Fibroblast of skin of abdomen (primary cell): ENCODE data around the gene MAPK1IP1L.
"Not testable (repeated sequence)": the region's sequence is repeated elsewhere in the genome, so short reads cannot be mapped to it uniquely, and the experiment has no call there.

ENCODE experiments used
- DNase-seq: peaks from one replicate; pipeline ENCODE4 v3.0.0-alpha.2; 2013

The MAPK1IP1L gene

GRCh38 chr14:55057919-55058318, 6.5 kb downstream of the MAPK1IP1L start:
- no peak for DNase-seq

GRCh38 chr14:55059333-55059732, 7.9 kb downstream of the MAPK1IP1L start:
- no peak for DNase-seq

- DNase-seq = no peak
These were observed 11.3 kb downstream of the MAPK1IP1L start for GRCh38 chr14:55062517-55063351.

GRCh38 chr14:55064896-55065295, 13.4 kb downstream of the MAPK1IP1L start:
- DNase-seq = not testable (repeated sequence)

- no peak for DNase-seq
These were observed 14.0 kb downstream of the MAPK1IP1L start for GRCh38 chr14:55065411-55065810.

- DNase-seq = no peak
These were observed 14.8 kb downstream of the MAPK1IP1L start for GRCh38 chr14:55066223-55066622.

- DNase-seq = no peak
These were observed 19.5 kb downstream of the MAPK1IP1L start for GRCh38 chr14:55070981-55071411.

GRCh38 chr14:55071870-55072640, 20.6 kb downstream of the MAPK1IP1L start:
- peak; percentile 78 for DNase-seq

GRCh38 chr14:55073856-55074255, 22.4 kb downstream of the MAPK1IP1L start:
- peak; percentile 85 for DNase-seq

- DNase-seq = peak; percentile 25
These were observed 23.2 kb downstream of the MAPK1IP1L start for GRCh38 chr14:55074662-55075061.

- peak; percentile 52 for DNase-seq
These were observed 24.3 kb downstream of the MAPK1IP1L start for GRCh38 chr14:55075628-55076175.

- DNase-seq = peak; percentile 64
These were observed 26.0 kb downstream of the MAPK1IP1L start for GRCh38 chr14:55077170-55078151.

- DNase-seq = not testable (repeated sequence)
These were observed 28.5 kb downstream of the MAPK1IP1L start for GRCh38 chr14:55079961-55080360.

- DNase-seq = no peak
These were observed 33.1 kb downstream of the MAPK1IP1L start for GRCh38 chr14:55084401-55085059.

- no peak for DNase-seq
These were observed 33.7 kb downstream of the MAPK1IP1L start for GRCh38 chr14:55085060-55085660.

GRCh38 chr14:55086938-55087337, 35.5 kb downstream of the MAPK1IP1L start:
- no peak for DNase-seq

- no peak for DNase-seq
These were observed 36.9 kb downstream of the MAPK1IP1L start for GRCh38 chr14:55088356-55088755.

GRCh38 chr14:55092341-55092740, 40.9 kb downstream of the MAPK1IP1L start:
- DNase-seq = peak; percentile 82

- peak; percentile 57 for DNase-seq
These were observed 43.1 kb downstream of the MAPK1IP1L start for GRCh38 chr14:55094292-55095157.
